A673 (cell line): ENCODE data around the gene OBP2B.

Experiments
- EZH2 ChIP-seq: fragments of 200-600 bp; sonication (generic); IDR thresholded peaks from 2 replicates; pipeline ENCODE4 v1.6.1; 2017; ENCODE audit warnings: borderline replicate concordance, low read depth, mild to moderate bottlenecking, mixed read lengths, antibody characterized with exemption, low read length; ENCODE audit not compliant: poor library complexity, severe bottlenecking
- TF ChIP-seq, protein P1 (sequence below): fragments of 300-800, 200-600 bp; sonication (generic); conservative IDR thresholded peaks from 2 replicates; pipeline ENCODE4 v1.5.1; 2017; ENCODE audit warnings: low read depth, mild to moderate bottlenecking, antibody characterized with exemption, low read length, moderate library complexity, mixed read lengths

DNA sequence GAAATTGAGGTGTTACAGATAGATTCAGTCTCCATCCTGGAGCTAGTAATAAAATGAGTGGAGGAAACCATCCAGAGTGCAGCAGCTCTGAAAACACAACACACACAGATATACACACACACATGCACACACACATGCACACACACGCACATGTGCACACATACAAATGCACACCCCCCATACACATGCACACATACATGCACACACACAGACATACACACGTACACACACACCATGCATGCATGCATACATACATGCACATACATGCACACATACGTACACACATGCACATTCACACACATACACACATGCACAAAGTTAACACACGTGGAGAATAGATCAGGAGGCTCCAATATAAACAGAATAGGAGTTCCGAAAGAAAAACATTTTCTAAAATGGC lies 21.0 kb upstream of the OBP2B start:
- TF ChIP-seq, protein P1, sequence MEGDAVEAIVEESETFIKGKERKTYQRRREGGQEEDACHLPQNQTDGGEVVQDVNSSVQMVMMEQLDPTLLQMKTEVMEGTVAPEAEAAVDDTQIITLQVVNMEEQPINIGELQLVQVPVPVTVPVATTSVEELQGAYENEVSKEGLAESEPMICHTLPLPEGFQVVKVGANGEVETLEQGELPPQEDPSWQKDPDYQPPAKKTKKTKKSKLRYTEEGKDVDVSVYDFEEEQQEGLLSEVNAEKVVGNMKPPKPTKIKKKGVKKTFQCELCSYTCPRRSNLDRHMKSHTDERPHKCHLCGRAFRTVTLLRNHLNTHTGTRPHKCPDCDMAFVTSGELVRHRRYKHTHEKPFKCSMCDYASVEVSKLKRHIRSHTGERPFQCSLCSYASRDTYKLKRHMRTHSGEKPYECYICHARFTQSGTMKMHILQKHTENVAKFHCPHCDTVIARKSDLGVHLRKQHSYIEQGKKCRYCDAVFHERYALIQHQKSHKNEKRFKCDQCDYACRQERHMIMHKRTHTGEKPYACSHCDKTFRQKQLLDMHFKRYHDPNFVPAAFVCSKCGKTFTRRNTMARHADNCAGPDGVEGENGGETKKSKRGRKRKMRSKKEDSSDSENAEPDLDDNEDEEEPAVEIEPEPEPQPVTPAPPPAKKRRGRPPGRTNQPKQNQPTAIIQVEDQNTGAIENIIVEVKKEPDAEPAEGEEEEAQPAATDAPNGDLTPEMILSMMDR = no peak
- TF ChIP-seq EZH2 = no peak
